ENCODE data around the gene FAM200C.
"Not testable (repeated sequence)": the region's sequence is repeated elsewhere in the genome, so short reads cannot be mapped to it uniquely, and the experiment has no call there.

FAM200C gene

GRCh38 chr5:160441311-160441781 lies 41.5 kb upstream of the FAM200C start (continued):
- no peak for TF ChIP-seq POU6F1 (CRISPR knock-in tag; IDR thresholded peaks at IDR 0.05; ENCODE audit: borderline replicate concordance, low read depth)

GRCh38 chr5:160439205-160439600 lies 39.3 kb upstream of the FAM200C start:
- ATAC-seq, result peak; percentile 97
- TF ChIP-seq CSDC2 (CRISPR knock-in tag; IDR thresholded peaks at IDR 0.05), result no peak
- TF ChIP-seq POU6F1 (CRISPR knock-in tag; IDR thresholded peaks at IDR 0.05; ENCODE audit: borderline replicate concordance, low read depth), result no peak
- no peak for TF ChIP-seq PATZ1 (CRISPR knock-in tag; IDR thresholded peaks at IDR 0.05; ENCODE audit: borderline replicate concordance)

GRCh38 chr5:160438316-160439204 lies 38.7 kb upstream of the FAM200C start:
- peak; percentile 89 for ATAC-seq
- TF ChIP-seq POU6F1 (CRISPR knock-in tag; IDR thresholded peaks at IDR 0.05; ENCODE audit: borderline replicate concordance, low read depth) (no peak), TCF4 (CRISPR knock-in tag; IDR thresholded peaks at IDR 0.05; ENCODE audit: borderline replicate concordance) (no peak), ZNF70 (CRISPR knock-in tag; IDR thresholded peaks at IDR 0.05) (no peak), ZFP3 (CRISPR knock-in tag; IDR thresholded peaks at IDR 0.05) (no peak), ESRRG (CRISPR knock-in tag; IDR thresholded peaks at IDR 0.05) (no peak), RARB (CRISPR knock-in tag; IDR thresholded peaks at IDR 0.05) (no peak), CSDC2 (CRISPR knock-in tag; IDR thresholded peaks at IDR 0.05) (no peak)

- no peak for ATAC-seq
- no peak for TF ChIP-seq ESRRG (CRISPR knock-in tag; IDR thresholded peaks at IDR 0.05)
Measured at GRCh38 chr5:160437271-160437670, 37.4 kb upstream of the FAM200C start.

GRCh38 chr5:160436661-160437060 lies 36.8 kb upstream of the FAM200C start:
- not testable (repeated sequence) for ATAC-seq

GRCh38 chr5:160436017-160436416 lies 36.2 kb upstream of the FAM200C start:
- no peak for ATAC-seq
- TF ChIP-seq GLIS3 (CRISPR knock-in tag; IDR thresholded peaks at IDR 0.05) (no peak), ARNTL (CRISPR knock-in tag; IDR thresholded peaks at IDR 0.05; ENCODE audit: borderline replicate concordance, low read depth) (no peak), POU6F1 (CRISPR knock-in tag; IDR thresholded peaks at IDR 0.05; ENCODE audit: borderline replicate concordance, low read depth) (no peak), CSRNP3 (CRISPR knock-in tag; IDR thresholded peaks at IDR 0.05) (no peak), ESRRG (CRISPR knock-in tag; IDR thresholded peaks at IDR 0.05) (no peak), CREB5 (CRISPR knock-in tag; IDR thresholded peaks at IDR 0.05; ENCODE audit: low read depth) (no peak), OSR1 (CRISPR knock-in tag; IDR thresholded peaks at IDR 0.05) (no peak), ZNF70 (CRISPR knock-in tag; IDR thresholded peaks at IDR 0.05) (no peak), SNAI2 (CRISPR knock-in tag; IDR thresholded peaks at IDR 0.05) (no peak), ZFP30 (CRISPR knock-in tag; IDR thresholded peaks at IDR 0.05) (no peak), PATZ1 (CRISPR knock-in tag; IDR thresholded peaks at IDR 0.05; ENCODE audit: borderline replicate concordance) (no peak), ZNF565 (CRISPR knock-in tag; conservative IDR thresholded peaks at IDR 0.05; ENCODE audit: low read depth) (no peak)
